OCI-LY7 (cell line): ENCODE results near the gene MYZAP. TPM values are rescaled to one million over a fixed set of nuclear protein-coding genes. Genes with fewer than 3 reads are reported as not detected.

Experiments
- BruUV-seq: library from RNA; stranded (reverse); fragments of 400-500 nt; replicated peaks from 2 replicates; lab custom pipeline; 2021; lab: Mats Ljungman, UMichigan
- CTCF ChIA-PET: fragments of 300-600 bp; sonication (Branson Sonifier 250); formaldehyde crosslinking; loops from one replicate; lab custom pipeline; 2022; ENCODE audit warnings: antibody characterized with exemption; ENCODE audit not compliant: unreplicated experiment; lab: Charles Lee
- POLR2A ChIA-PET: fragments of 300-600 bp; sonication (Branson Sonifier 250); formaldehyde crosslinking; loops from one replicate; lab custom pipeline; 2022; ENCODE audit warnings: antibody characterized with exemption; lab: Charles Lee
- DNase-seq: peaks from one replicate; pipeline ENCODE4 v3.0.0-alpha.2; 2015; ENCODE audit warnings: low spot score
- H2AFZ ChIP-seq: fragments of 200-600 bp; sonication (generic), shearing (Covaris generic); 2 replicates; pipeline ENCODE4 v1.6.1; 2014; ENCODE audit warnings: mild to moderate bottlenecking, antibody characterized with exemption, low read length, moderate library complexity
- H3K27ac ChIP-seq: fragments of 200-600 bp; sonication (generic); 2 replicates; pipeline ENCODE4 v1.5.1; 2014; ENCODE audit warnings: mixed run types, low read depth, mild to moderate bottlenecking, moderate library complexity, low read length, inconsistent platforms; ENCODE audit not compliant: poor library complexity, severe bottlenecking
- H3K36me3 ChIP-seq: fragments of 200-600 bp; sonication (generic); 2 replicates; pipeline ENCODE4 v1.6.1; 2014; ENCODE audit warnings: mild to moderate bottlenecking, antibody characterized with exemption, low read length, moderate library complexity, mixed read lengths; ENCODE audit not compliant: insufficient read depth
- H3K4me1 ChIP-seq: fragments of 200-600 bp; sonication (generic); 2 replicates; pipeline ENCODE4 v1.5.1; 2014; ENCODE audit warnings: mild to moderate bottlenecking, low read length; ENCODE audit not compliant: insufficient read depth, poor library complexity, severe bottlenecking
- H3K4me2 ChIP-seq: fragments of 200-600 bp; sonication (generic); 2 replicates; pipeline ENCODE4 v1.6.1; 2014; ENCODE audit warnings: mild to moderate bottlenecking, low read length
- H3K4me3 ChIP-seq: fragments of 200-600 bp; sonication (generic); 2 replicates; pipeline ENCODE4 v1.5.1; 2014; ENCODE audit warnings: mild to moderate bottlenecking, low read depth, low read length; ENCODE audit not compliant: poor library complexity, severe bottlenecking
- H3K79me2 ChIP-seq: fragments of 200-600 bp; sonication (generic); 2 replicates; pipeline ENCODE4 v1.6.1; 2016; ENCODE audit warnings: low read depth, mild to moderate bottlenecking, low read length, moderate library complexity, mixed read lengths; ENCODE audit not compliant: insufficient read depth
- H3K9me2 ChIP-seq: fragments of 200-600 bp; sonication (generic); 2 replicates; pipeline ENCODE4 v1.6.1; 2016; ENCODE audit warnings: mild to moderate bottlenecking, low read length, mixed read lengths; ENCODE audit not compliant: insufficient read depth
- H3K9me3 ChIP-seq: fragments of 200-600 bp; sonication (generic); 2 replicates; pipeline ENCODE4 v1.6.1; 2014; ENCODE audit warnings: mild to moderate bottlenecking, mixed run types, low read length, mixed read lengths
- H4K20me1 ChIP-seq: fragments of 200-600 bp; sonication (generic); 2 replicates; pipeline ENCODE4 v1.6.1; 2014; ENCODE audit warnings: mild to moderate bottlenecking, antibody characterized with exemption, low read length, moderate library complexity, mixed read lengths; ENCODE audit not compliant: insufficient read depth
- EZH2phosphoT487 ChIP-seq: fragments of 200-600 bp; sonication (generic); IDR thresholded peaks from 2 replicates; pipeline ENCODE4 v1.6.1; 2018; ENCODE audit warnings: low read depth, borderline replicate concordance, mild to moderate bottlenecking, mixed run types, antibody characterized with exemption, low read length, moderate library complexity, mixed read lengths
- intact Hi-C: fragments of 100-400 bp; cut with micrococcal nuclease; formaldehyde crosslinking; loops from one replicate; pipeline ENCODE4 v1.10.0; 2022; ENCODE audit not compliant: unreplicated experiment
- total RNA-seq, 2 experiments: library from RNA; depleted of rRNA in 1 of 2; stranded (reverse); fragments of >200 nt in 1 of 2; shearing (Covaris generic) in 1 of 2; gene quantifications; 2 replicates each; pipeline ENCODE4 v1.2.3, GENCODE V29; 2014 to 2022
- TF ChIP-seq, protein P1 (sequence below): fragments of 200-600 bp; sonication (generic); conservative IDR thresholded peaks from 2 replicates; pipeline ENCODE4 v1.5.1; 2014; ENCODE audit warnings: mild to moderate bottlenecking, antibody characterized with exemption, low read length, moderate library complexity, mixed read lengths

The MYZAP gene
- total RNA-seq, 2 experiments from 2014 or later = not detected

DNA sequence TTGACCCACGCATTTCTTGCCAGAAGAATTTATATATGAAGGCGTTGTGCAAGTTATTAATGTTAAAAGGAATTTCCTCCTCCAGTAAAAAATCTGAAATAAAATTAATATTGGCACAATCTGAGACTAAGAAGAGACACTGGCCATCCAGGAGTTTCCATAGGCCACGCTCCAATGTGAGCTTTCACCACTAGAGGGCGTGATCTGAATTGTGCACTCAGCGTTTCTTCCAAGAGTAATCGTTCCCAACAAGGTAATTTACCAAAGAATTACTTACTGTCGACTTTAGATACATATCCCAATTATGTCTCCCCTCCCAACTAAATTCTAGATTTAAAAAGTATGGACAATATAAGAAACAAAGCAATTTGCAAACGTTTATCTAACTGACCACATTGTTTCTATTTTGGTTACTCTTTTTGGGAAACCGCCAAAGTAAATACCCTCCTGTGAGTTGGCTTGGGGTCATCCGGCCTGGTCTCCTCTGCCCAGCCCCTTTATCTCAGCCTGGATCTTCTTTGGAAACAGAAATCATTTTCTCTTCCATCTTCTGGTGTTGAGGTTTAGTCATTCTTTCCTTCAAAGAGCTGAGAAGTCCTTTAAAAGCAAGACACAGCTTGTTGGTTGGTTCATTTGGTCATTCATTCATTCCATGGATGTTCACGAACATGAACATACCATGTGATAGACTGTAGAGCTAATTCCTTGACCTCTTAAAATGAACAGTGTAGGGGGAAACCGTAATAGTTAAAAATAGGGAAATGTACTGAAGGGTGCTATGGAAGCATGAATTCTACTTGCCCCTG is 141.0 kb downstream of the MYZAP start:
- Histone ChIP-seq H3K4me3 (no peak overlapping the region), H3K79me2 (no peaks in the 10 kb centered on the region), H3K9me2 (no peaks in the 10 kb centered on the region), H3K27ac (no peak overlapping the region), H3K9me3 (no peaks in the 10 kb centered on the region), H3K4me2 (no peak overlapping the region), H3K36me3 (no peaks in the 10 kb centered on the region), H2AFZ (no peak overlapping the region), H3K4me1 (no peaks in the 10 kb centered on the region), H4K20me1 (no peaks in the 10 kb centered on the region)
- peak; percentile 52 for DNase-seq
- no TSS peak for BruUV-seq
- TF ChIP-seq EZH2phosphoT487 = no peak
- TF ChIP-seq, protein P1, sequence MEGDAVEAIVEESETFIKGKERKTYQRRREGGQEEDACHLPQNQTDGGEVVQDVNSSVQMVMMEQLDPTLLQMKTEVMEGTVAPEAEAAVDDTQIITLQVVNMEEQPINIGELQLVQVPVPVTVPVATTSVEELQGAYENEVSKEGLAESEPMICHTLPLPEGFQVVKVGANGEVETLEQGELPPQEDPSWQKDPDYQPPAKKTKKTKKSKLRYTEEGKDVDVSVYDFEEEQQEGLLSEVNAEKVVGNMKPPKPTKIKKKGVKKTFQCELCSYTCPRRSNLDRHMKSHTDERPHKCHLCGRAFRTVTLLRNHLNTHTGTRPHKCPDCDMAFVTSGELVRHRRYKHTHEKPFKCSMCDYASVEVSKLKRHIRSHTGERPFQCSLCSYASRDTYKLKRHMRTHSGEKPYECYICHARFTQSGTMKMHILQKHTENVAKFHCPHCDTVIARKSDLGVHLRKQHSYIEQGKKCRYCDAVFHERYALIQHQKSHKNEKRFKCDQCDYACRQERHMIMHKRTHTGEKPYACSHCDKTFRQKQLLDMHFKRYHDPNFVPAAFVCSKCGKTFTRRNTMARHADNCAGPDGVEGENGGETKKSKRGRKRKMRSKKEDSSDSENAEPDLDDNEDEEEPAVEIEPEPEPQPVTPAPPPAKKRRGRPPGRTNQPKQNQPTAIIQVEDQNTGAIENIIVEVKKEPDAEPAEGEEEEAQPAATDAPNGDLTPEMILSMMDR = peak; percentile 99
- CTCF ChIA-PET = no interaction called here
- intact Hi-C loops = no loop called here
- POLR2A ChIA-PET = interaction anchor here (0.7 kb wide), 1 partner anchor 29 kb away, joined by 6 read pairs; no protein-coding TSS in a partner anchor

DNA sequence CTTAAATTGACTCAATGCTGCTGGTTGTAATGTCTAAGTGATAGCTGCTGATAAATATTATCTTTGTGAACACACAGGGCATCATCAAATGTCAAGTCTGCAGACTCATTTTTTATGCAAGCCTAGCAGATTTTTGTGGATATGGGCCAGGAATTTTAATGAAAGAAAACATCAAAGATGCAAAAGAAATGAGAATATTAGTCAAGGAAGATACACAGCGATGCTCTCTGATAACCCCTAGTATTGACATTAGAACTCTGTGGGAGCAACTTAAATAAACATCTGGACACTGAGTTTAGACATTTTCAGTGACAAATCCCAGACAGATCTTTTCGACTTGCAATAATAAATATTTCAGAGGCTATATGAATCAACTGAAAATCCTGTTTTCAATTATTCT is 143.2 kb downstream of the MYZAP start:
- Histone ChIP-seq H3K9me3 (no peaks in the 10 kb centered on the region), H3K9me2 (no peaks in the 10 kb centered on the region), H3K36me3 (no peaks in the 10 kb centered on the region), H3K4me2 (no peak overlapping the region), H3K4me1 (no peaks in the 10 kb centered on the region), H2AFZ (no peak overlapping the region), H3K4me3 (no peak overlapping the region), H4K20me1 (no peaks in the 10 kb centered on the region), H3K27ac (no peak overlapping the region), H3K79me2 (no peaks in the 10 kb centered on the region)
- TF ChIP-seq, protein P1 = no peak
- no peak for TF ChIP-seq EZH2phosphoT487
- POLR2A ChIA-PET = no interaction called here
- DNase-seq = no peak
- no TSS peak for BruUV-seq
- CTCF ChIA-PET = no interaction called here
- intact Hi-C loops = no loop called here

Other genes with a start within 250 kb of the MYZAP start
- not detected in 2 replicates for gene CGNL1, start 215.4 kb upstream of the MYZAP start, total RNA-seq (2014; rRNA removed; shearing (Covaris generic))
- 0.04 TPM in 1 of 2 replicates, not detected in the other for gene CGNL1, start 215.4 kb upstream of the MYZAP start, total RNA-seq (2022)
- gene POLR2M, start 114.8 kb downstream of the MYZAP start, total RNA-seq (2014; rRNA removed; shearing (Covaris generic)) = 154 and 264 TPM in 2 replicates
- 71.8 and 77.6 TPM in 2 replicates for gene POLR2M, start 114.8 kb downstream of the MYZAP start, total RNA-seq (2022)